ENCODE results near the gene CDC42EP4. TPM values are rescaled to one million over a fixed set of nuclear protein-coding genes. Genes with fewer than 3 reads are reported as not detected.

The CDC42EP4 gene
- total and polyA plus RNA-seq, 10 of the 15 experiments (the other 5 are each of a cell fraction or from before 2014, with no cell fraction given) = 0.05 to 7.1 (median 2.7) TPM

DNA sequence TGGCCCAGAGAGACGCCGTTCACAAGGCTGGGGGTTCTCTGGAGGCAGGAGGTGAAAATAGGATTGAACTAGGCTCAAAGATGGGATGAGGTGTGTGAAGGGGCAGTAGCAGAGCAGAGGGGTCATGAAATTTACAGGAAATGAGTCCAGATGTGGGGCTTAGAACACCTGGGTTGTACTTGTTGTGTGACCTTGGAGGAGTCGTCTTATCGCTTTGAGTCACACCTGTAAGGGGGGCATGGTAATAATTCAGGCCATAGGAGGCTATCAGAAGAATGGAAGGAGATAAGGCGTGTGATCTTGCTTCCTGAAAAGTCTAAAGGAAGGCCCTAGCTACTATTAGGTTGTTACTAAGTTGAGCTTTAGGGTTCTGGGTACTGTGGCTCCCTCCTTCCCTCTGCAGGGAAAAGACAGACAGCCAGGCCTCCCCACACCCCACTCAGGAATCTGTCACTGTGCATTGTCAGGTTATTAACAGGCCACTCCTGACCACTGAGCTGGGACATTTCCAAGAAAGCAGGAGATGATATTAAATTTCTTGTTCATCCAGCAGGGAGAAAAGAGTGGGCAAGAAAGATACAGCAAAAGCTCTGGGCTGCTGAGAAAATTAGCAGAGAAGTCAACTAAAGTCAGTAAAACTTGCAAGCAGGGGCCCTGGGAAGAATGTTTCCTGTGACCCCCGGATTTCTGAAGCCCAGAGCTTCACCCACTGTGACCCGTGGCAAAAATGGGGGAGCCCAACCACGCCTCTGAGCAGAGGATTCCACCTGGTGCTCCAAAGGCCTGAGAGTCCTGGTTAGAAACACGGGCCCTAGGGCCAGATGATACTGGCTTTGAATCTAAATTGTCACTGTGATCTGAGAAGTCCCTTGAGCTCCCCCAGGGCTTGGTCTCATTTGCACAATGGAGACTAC, 6.0 kb upstream of the CDC42EP4 start:
- POLR2A ChIA-PET = interaction anchor here (0.5 to 2.3 kb wide), 4 partner anchors 11 to 36 kb away, joined by 5 to 8 read pairs (median 7); no protein-coding TSS in a partner anchor
- Histone ChIP-seq H3K4me3 (no peak overlapping the region), H4K20me1 (ENCODE audit: control insufficient read depth, insufficient read depth) (no peaks in the 10 kb centered on the region), H2AFZ (ENCODE audit: control insufficient read depth, low read depth, low read length) (peak overlapping the region; percentile 45), H3K4me2 (ENCODE audit: control insufficient read depth, insufficient read depth) (no peak overlapping the region), H3K9ac (ENCODE audit: control insufficient read depth, insufficient read depth, low read length) (no peak overlapping the region), H3K27me3 (replicated peaks in 1 of 2; ENCODE audit: control insufficient read depth in 2 of 2, insufficient read depth in 2 of 2, low read length in 1 of 2) (no peaks in the 10 kb centered on the region), H3K4me1 (ENCODE audit: control insufficient read depth, insufficient read depth, low read length) (peaks cover 12% of the 10 kb centered on the region), H3K36me3 (ENCODE audit: control insufficient read depth in 2 of 2, insufficient read depth in 2 of 2, low read length in 1 of 2) (no peaks in the 10 kb centered on the region), H3K79me2 (ENCODE audit: control insufficient read depth, insufficient read depth, low read length) (no peaks in the 10 kb centered on the region), H3K9me3 (replicated peaks; ENCODE audit: control insufficient read depth, insufficient read depth, low read length) (no peaks in the 10 kb centered on the region), H3K27ac (ENCODE audit: control insufficient read depth, insufficient read depth) (no peak overlapping the region; the same call in 1 of the 2 replicates)
- intact Hi-C loops (cut with micrococcal nuclease; ENCODE audit: unreplicated experiment) (loop anchor here (1.0 to 2.0 kb wide), 2 partner anchors 23 to 35 kb away; no protein-coding TSS in a partner anchor), in situ Hi-C loops (cut with MboI) (no loop called here)
- no peak for DNase-seq (ENCODE audit: low read depth, low spot score)
- no TSS peak for BruUV-seq (replicated peaks)
- FAIRE-seq = no peak
- SMC1A ChIA-PET (ENCODE audit: uncharacterized antibody, unreplicated experiment) = interaction anchor here (0.8 to 2.8 kb wide), 10 partner anchors 11 to 62 kb away, joined by 3 to 28 read pairs (median 7); no protein-coding TSS in a partner anchor
- TF ChIP-seq, protein P1, sequence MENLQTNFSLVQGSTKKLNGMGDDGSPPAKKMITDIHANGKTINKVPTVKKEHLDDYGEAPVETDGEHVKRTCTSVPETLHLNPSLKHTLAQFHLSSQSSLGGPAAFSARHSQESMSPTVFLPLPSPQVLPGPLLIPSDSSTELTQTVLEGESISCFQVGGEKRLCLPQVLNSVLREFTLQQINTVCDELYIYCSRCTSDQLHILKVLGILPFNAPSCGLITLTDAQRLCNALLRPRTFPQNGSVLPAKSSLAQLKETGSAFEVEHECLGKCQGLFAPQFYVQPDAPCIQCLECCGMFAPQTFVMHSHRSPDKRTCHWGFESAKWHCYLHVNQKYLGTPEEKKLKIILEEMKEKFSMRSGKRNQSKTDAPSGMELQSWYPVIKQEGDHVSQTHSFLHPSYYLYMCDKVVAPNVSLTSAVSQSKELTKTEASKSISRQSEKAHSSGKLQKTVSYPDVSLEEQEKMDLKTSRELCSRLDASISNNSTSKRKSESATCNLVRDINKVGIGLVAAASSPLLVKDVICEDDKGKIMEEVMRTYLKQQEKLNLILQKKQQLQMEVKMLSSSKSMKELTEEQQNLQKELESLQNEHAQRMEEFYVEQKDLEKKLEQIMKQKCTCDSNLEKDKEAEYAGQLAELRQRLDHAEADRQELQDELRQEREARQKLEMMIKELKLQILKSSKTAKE (IDR thresholded peaks at IDR 0.05; ENCODE audit: low read depth, poor library complexity, severe bottlenecking) = no peak
- no peak for TF ChIP-seq TAF1 (IDR thresholded peaks at IDR 0.05; ENCODE audit: borderline replicate concordance, low read depth, low read length)
- RAD21 ChIA-PET (ENCODE audit: unreplicated experiment) = interaction anchor here (0.6 to 2.8 kb wide), 12 partner anchors 9 to 590 kb away, joined by 3 to 14 read pairs (median 4); no protein-coding TSS in a partner anchor
- CTCF ChIA-PET = interaction anchor here (0.9 to 1.5 kb wide), 5 partner anchors 24 to 63 kb away, joined by 3 to 6 read pairs (median 4); no protein-coding TSS in a partner anchor
- WGBS (ENCODE audit: insufficient coverage, insufficient replicate concordance, low lambda C conversion rate, missing lambda C conversion rate) = 42% methylated on average over 9 of the region's 9 CpGs
- ATAC-seq = peak; percentile 19; the same call in 2 of the 3 replicates

All from GM12878 (cell line).